NCI-H82 treated with DMSO at 0.1 percent for 48 hours (cell line): ENCODE data around the gene PGLYRP2.
"Not testable (repeated sequence)": the region's sequence is repeated elsewhere in the genome, so short reads cannot be mapped to it uniquely, and the experiment has no call there.

ENCODE experiments used
- DNase-seq: peaks from one replicate; lab custom pipeline; 2025; ENCODE audit not compliant: unreplicated experiment; lab: John Stamatoyannopoulos, UW

The PGLYRP2 gene

GRCh38 chr19:15479391-15480345, at the start of gene PGLYRP2:
Gene PGLYRP2, minus strand, starts transcription at chr19:15479501. Its CDS starts 130 bp downstream, at chr19:15479371.
- DNase-seq, result no peak

GRCh38 chr19:15527705-15528104, 48.4 kb upstream of the PGLYRP2 start:
- no peak for DNase-seq

DNA sequence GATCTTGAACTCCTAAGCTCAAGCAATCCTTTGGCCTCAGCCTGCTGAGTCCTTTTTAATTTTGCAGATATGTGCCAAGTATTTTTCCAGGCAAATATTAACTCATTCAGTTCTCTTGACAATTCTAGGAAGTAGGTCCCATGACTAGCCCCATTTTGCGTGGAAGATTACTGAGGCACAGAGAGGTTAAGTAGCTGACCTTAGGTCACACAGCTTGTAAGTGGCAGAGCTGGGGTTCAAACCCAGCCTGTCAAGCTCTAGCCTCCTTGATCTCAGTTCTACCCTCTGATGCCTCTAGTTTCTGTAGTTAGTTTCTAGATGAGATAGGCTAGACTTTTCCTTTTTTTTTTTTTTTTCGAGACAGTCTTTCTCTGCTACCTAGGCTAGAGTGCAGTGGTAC, 47.1 kb upstream of the PGLYRP2 start:
- DNase-seq, result no peak

GRCh38 chr19:15525291-15525690, 46.0 kb upstream of the PGLYRP2 start:
- no peak for DNase-seq

- DNase-seq, result no peak
These were observed 45.5 kb upstream of the PGLYRP2 start for GRCh38 chr19:15524781-15525180.

- DNase-seq, result no peak
These were observed 40.2 kb upstream of the PGLYRP2 start for GRCh38 chr19:15519433-15519976.

DNA sequence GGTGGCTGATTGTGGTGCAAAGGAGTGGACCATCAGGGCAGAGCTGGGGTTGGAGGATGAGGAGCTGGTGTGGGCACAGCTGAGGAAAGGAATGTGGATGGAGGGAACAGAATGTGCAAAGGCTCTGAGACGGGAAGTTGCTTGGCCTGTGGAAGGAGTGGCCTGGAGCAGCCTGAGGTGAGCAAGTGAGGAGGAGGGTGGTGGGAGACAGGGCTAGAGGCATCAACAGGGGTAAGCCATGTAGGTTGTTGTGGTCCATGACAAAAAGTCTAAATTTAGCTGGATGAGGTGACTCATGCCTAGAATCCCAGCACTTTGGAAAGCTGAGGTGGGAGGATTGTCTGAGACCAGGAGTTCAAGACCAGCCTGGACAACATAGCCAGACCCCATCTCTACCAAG, 38.5 kb upstream of the PGLYRP2 start:
- no peak for DNase-seq

DNA sequence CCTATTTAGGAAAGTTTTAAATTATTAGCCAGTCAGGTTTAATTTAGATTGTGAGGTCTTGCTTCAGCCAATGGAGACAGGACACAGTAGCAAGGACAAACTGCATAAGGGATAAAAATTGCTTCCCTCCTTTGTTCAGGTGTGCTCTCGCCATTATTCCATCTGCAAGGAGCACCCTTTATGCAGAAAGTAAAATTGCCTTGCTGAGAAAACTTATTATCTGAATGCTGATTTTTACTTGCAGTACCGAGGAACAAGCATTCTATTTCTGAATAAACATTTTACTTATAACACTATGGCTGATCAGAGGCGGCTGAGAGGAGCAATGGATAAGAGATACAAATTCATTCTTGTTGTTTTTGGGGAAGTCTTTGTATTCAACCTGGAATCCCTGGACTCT, 37.1 kb upstream of the PGLYRP2 start:
- DNase-seq, result no peak

- not testable (repeated sequence) for DNase-seq
These were observed 35.9 kb upstream of the PGLYRP2 start for GRCh38 chr19:15515227-15515625.

- no peak for DNase-seq
These were observed 32.5 kb upstream of the PGLYRP2 start for GRCh38 chr19:15511671-15512424.

GRCh38 chr19:15508035-15508710, 28.9 kb upstream of the PGLYRP2 start, which contains the start of gene CYP4F22:
Gene CYP4F22, plus strand, starts transcription at chr19:15508525. Its CDS starts 16,812 bp downstream, at chr19:15525337.
- DNase-seq, result no peak

DNA sequence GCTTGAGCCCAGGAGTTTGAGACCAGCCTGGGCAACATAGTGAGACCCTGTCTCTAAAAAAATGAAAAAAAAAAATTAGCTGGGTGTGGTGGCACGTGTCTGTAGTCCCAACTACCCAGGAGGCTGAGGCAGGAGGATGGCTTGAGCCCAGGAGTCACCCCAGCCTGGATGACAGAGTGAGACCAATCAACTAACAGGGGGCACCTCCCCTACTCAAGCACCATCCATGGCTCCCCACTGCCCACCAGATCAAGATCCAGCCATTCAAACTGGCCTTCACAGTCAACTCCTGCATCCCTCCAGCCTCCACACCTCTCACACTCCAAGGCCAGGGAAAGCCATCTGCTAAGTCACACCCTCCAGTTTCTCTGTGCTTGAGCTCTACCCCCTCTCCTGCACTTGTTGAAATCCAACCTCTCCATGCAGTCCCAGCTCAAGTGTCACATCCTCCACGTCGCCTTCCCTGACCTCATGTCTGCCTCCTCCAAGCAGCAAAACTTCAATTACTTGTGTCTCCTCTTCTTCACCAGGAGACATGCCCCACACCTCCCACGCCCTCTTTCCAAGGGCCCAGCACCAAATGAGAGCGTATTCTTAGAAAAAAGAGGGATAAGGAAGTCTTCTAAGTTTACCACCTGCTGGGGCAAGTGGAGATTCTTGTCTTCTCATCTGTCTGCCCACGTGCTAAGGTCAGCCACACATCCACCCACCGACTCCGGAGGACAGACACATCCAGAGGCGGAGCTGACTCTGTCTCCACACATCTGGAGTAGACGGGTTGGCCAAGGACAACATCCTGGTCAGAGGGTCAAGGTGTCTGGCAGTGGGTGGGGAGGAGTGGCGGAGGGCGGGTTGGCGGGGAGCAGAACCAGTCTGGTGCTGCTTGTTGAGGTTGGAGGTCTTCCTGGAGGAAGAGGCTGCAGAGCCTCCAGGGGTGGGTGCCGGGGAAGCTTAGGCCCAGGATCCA, 28.1 kb upstream of the PGLYRP2 start:
- no peak for DNase-seq

- DNase-seq, result no peak
These were observed 26.8 kb upstream of the PGLYRP2 start for GRCh38 chr19:15506074-15506571.

DNA sequence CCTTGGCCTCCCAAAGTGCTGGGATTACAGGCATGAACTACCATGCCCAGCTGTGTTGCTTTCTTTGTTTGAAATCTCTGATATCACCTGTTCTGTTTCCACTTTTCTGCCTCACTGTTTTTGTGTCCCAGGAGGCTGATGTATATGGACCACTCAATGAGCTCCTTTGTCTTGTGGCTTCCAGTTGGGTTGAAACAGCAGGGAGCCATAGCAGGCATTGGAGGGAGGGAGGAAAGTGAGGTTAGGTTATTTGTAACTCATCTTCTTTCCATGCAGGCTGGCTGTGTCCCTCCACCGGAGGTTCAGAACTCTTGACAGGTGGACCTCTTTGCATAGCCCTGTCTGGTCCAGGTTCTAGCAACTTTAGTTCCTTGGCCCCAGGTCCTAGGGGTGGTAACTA, 23.0 kb upstream of the PGLYRP2 start:
- DNase-seq, result no peak

DNA sequence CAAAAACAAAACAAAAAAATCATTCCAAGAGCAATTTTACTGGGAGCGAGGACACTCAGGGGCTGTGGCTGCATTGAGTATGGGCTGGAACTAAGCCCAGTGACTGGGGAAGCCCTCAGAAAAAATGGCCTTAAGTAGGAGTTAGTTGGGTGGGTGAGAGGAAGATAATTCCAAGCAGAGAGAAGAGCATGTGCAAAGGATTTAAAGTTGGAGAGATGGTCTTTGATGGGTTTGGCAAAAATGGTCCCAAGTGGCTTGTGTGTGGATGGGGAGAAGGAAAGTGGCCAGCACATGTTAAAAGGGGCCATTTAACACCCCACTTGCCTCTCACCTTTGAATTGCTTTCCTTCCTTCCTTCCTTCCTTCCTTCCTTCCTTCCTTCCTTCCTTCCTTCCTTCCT, 22.3 kb upstream of the PGLYRP2 start:
- no peak for DNase-seq

DNA sequence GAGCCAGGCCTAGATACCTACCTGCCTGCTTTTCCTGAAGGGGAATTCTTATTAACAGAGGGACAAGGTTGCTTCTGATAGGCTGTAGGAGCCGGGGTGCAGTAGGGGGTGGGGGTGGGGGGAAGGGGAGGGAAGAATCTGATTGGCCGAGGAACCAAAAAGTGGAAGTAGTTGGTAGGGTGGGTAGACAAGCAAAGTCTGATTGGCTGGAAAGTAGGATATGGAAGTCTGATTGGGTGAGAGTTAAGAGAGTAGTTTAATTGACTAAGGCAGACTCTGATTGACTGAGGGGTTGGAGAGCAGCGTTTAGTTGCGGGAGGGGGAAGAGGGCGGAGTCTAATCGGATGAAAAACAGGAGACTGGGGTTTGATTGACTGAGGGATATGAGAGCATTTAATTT, 19.6 kb upstream of the PGLYRP2 start:
- no peak for DNase-seq

GRCh38 chr19:15498156-15498858, 19.0 kb upstream of the PGLYRP2 start:
- no peak for DNase-seq

GRCh38 chr19:15495151-15495550, 15.8 kb upstream of the PGLYRP2 start:
- no peak for DNase-seq
